Measurements from ENCODE around the gene FMR1.

GRCh38 chrX:147960722-147961121, 49.0 kb downstream of the FMR1 start:
- no peak for TF ChIP-seq EZH2 (IDR thresholded peaks at IDR 0.05; ENCODE audit: low read length, unreplicated experiment)
- TF ChIP-seq CTCF (conservative IDR thresholded peaks at IDR 0.05; ENCODE audit: low read depth, low read length), result no peak
- TF ChIP-seq EZH2phosphoT487 (IDR thresholded peaks at IDR 0.05; ENCODE audit: borderline replicate concordance, low read length), result no peak
